Hepatocyte (in vitro differentiated cells): ENCODE results near the gene MMP15.

Source experiments
- EZH2 ChIP-seq: fragments of 200-600 bp; sonication (generic); IDR thresholded peaks from 2 replicates; pipeline ENCODE4 v1.6.1; 2016; ENCODE audit warnings: antibody characterized with exemption, mild to moderate bottlenecking, borderline replicate concordance
- EZH2phosphoT487 ChIP-seq: fragments of 200-600 bp; sonication (generic); IDR thresholded peaks from one replicate; pipeline ENCODE4 v1.6.1; 2018; ENCODE audit warnings: antibody characterized with exemption, mild to moderate bottlenecking, low read depth, moderate library complexity; ENCODE audit not compliant: unreplicated experiment, severe bottlenecking
- TF ChIP-seq, protein P1 (sequence below): fragments of 200-600 bp; sonication (generic); IDR thresholded peaks from 2 replicates; pipeline ENCODE4 v1.5.1; 2016; ENCODE audit warnings: antibody characterized with exemption, mild to moderate bottlenecking; ENCODE audit not compliant: poor library complexity

DNA sequence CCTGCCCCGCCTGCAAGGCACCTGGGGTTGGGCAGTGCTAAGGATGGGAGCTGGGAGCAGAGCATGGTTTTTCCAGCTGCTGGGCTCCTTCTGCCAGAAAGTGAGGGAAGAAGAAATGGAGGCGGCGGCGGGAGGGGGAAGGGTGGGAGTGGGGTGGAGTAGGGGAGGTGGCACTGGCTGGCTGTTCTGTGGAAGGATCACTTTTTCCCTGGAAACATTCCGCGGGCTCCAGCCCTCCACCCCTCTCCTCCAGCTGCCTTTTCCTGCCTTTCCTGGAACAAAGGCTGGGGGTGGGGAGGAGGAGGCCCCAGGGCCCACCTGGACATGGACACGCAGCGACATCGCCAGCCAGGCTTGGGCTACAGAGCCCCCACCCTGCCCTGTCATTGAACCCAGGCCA is 62.5 kb downstream of the MMP15 start:
- TF ChIP-seq, protein P1, sequence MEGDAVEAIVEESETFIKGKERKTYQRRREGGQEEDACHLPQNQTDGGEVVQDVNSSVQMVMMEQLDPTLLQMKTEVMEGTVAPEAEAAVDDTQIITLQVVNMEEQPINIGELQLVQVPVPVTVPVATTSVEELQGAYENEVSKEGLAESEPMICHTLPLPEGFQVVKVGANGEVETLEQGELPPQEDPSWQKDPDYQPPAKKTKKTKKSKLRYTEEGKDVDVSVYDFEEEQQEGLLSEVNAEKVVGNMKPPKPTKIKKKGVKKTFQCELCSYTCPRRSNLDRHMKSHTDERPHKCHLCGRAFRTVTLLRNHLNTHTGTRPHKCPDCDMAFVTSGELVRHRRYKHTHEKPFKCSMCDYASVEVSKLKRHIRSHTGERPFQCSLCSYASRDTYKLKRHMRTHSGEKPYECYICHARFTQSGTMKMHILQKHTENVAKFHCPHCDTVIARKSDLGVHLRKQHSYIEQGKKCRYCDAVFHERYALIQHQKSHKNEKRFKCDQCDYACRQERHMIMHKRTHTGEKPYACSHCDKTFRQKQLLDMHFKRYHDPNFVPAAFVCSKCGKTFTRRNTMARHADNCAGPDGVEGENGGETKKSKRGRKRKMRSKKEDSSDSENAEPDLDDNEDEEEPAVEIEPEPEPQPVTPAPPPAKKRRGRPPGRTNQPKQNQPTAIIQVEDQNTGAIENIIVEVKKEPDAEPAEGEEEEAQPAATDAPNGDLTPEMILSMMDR = no peak
- TF ChIP-seq EZH2 (no peak), EZH2phosphoT487 (no peak)
